ENCODE measurements around the gene ELL2.

The ELL2 gene

GRCh38 chr5:95942414-95942813, 19.2 kb downstream of the ELL2 start:
- TF ChIP-seq ESRRG (CRISPR knock-in tag; IDR thresholded peaks at IDR 0.05): no peak
- no peak for TF ChIP-seq ARNTL (CRISPR knock-in tag; IDR thresholded peaks at IDR 0.05; ENCODE audit: borderline replicate concordance, low read depth)
- TF ChIP-seq ZNF8 (CRISPR knock-in tag; IDR thresholded peaks at IDR 0.05): no peak
- no peak for TF ChIP-seq ZFP30 (CRISPR knock-in tag; IDR thresholded peaks at IDR 0.05)
- TF ChIP-seq BACH2 (CRISPR knock-in tag; IDR thresholded peaks at IDR 0.05; ENCODE audit: borderline replicate concordance): no peak
- no peak for TF ChIP-seq CSRNP3 (CRISPR knock-in tag; IDR thresholded peaks at IDR 0.05)
- no peak for TF ChIP-seq PATZ1 (CRISPR knock-in tag; IDR thresholded peaks at IDR 0.05; ENCODE audit: borderline replicate concordance)
- no peak for TF ChIP-seq TOX (CRISPR knock-in tag; IDR thresholded peaks at IDR 0.05; ENCODE audit: borderline replicate concordance)
- TF ChIP-seq PPARA (CRISPR knock-in tag; IDR thresholded peaks at IDR 0.05; ENCODE audit: borderline replicate concordance): no peak
- TF ChIP-seq ISL1 (CRISPR knock-in tag; IDR thresholded peaks at IDR 0.05): no peak
- TF ChIP-seq OSR1 (CRISPR knock-in tag; IDR thresholded peaks at IDR 0.05): no peak
- TF ChIP-seq TSHZ2 (CRISPR knock-in tag; IDR thresholded peaks at IDR 0.05): no peak
- no peak for TF ChIP-seq ZNF70 (CRISPR knock-in tag; IDR thresholded peaks at IDR 0.05)
- no peak for TF ChIP-seq POU6F1 (CRISPR knock-in tag; IDR thresholded peaks at IDR 0.05; ENCODE audit: borderline replicate concordance, low read depth)
- TF ChIP-seq CSDC2 (CRISPR knock-in tag; IDR thresholded peaks at IDR 0.05): no peak
- ATAC-seq: no peak

- ATAC-seq: no peak
- TF ChIP-seq RARB (CRISPR knock-in tag; IDR thresholded peaks at IDR 0.05) (no peak), GLIS3 (CRISPR knock-in tag; IDR thresholded peaks at IDR 0.05) (no peak), TSHZ2 (CRISPR knock-in tag; IDR thresholded peaks at IDR 0.05) (no peak), TCF4 (CRISPR knock-in tag; IDR thresholded peaks at IDR 0.05; ENCODE audit: borderline replicate concordance) (no peak), CREB5 (CRISPR knock-in tag; IDR thresholded peaks at IDR 0.05; ENCODE audit: low read depth) (no peak), ISL1 (CRISPR knock-in tag; IDR thresholded peaks at IDR 0.05) (no peak), ESRRG (CRISPR knock-in tag; IDR thresholded peaks at IDR 0.05) (no peak)
These were observed 19.9 kb downstream of the ELL2 start for GRCh38 chr5:95941756-95942155.
